Measurements from ENCODE around the gene SYNE1.

Gene SYNE1

GRCh38 chr6:152609125-152609670 lies 28.0 kb downstream of the SYNE1 start:
- no peak for DNase-seq

- no peak for DNase-seq
These were observed 31.2 kb downstream of the SYNE1 start for GRCh38 chr6:152605941-152606340.

GRCh38 chr6:152605342-152605741 lies 31.8 kb downstream of the SYNE1 start:
- DNase-seq = no peak

GRCh38 chr6:152603911-152604310 lies 33.3 kb downstream of the SYNE1 start:
- no peak for DNase-seq

- no peak for DNase-seq
These were observed 37.1 kb downstream of the SYNE1 start for GRCh38 chr6:152600022-152600421.

- DNase-seq = no peak
These were observed 38.1 kb downstream of the SYNE1 start for GRCh38 chr6:152598901-152599537.

- DNase-seq = no peak
These were observed 38.7 kb downstream of the SYNE1 start for GRCh38 chr6:152598421-152598820.

- DNase-seq = no peak
These were observed 40.4 kb downstream of the SYNE1 start for GRCh38 chr6:152596726-152597125.

- no peak for DNase-seq
These were observed 41.7 kb downstream of the SYNE1 start for GRCh38 chr6:152595499-152595898.

- no peak for DNase-seq
These were observed 42.5 kb downstream of the SYNE1 start for GRCh38 chr6:152594701-152595100.

GRCh38 chr6:152588456-152588855 lies 48.7 kb downstream of the SYNE1 start:
- no peak for DNase-seq

- DNase-seq = no peak
These were observed 49.7 kb downstream of the SYNE1 start for GRCh38 chr6:152587473-152587872.

GRCh38 chr6:152585236-152585635 lies 51.9 kb downstream of the SYNE1 start:
- no peak for DNase-seq

GRCh38 chr6:152583888-152584287 lies 53.3 kb downstream of the SYNE1 start:
- no peak for DNase-seq

- no peak for DNase-seq
These were observed 60.6 kb downstream of the SYNE1 start for GRCh38 chr6:152576525-152576924.

- DNase-seq = no peak
These were observed 61.5 kb downstream of the SYNE1 start for GRCh38 chr6:152575621-152576150.

GRCh38 chr6:152575161-152575560 lies 62.0 kb downstream of the SYNE1 start:
- DNase-seq = no peak

GRCh38 chr6:152573762-152574161 lies 63.4 kb downstream of the SYNE1 start:
- no peak for DNase-seq

GRCh38 chr6:152572338-152573088 lies 64.6 kb downstream of the SYNE1 start:
- DNase-seq = no peak

GRCh38 chr6:152571943-152572337 lies 65.2 kb downstream of the SYNE1 start:
- DNase-seq = no peak

GRCh38 chr6:152571089-152571488 lies 66.1 kb downstream of the SYNE1 start:
- DNase-seq = no peak

GRCh38 chr6:152566103-152566875 lies 70.9 kb downstream of the SYNE1 start:
- no peak for DNase-seq

GRCh38 chr6:152563177-152563576 lies 74.0 kb downstream of the SYNE1 start:
- no peak for DNase-seq
